Erythroblast (primary cell): Measurements from ENCODE around the gene MTCL1.

Experiments
- GATA1 ChIP-seq: IDR thresholded peaks from 2 replicates; pipeline ENCODE4 v1.6.1; 2011; ENCODE audit warnings: low read depth, mild to moderate bottlenecking, control low read depth, low read length, moderate library complexity
- POLR2A ChIP-seq: IDR thresholded peaks from 2 replicates; pipeline ENCODE4 v1.6.1; 2011; ENCODE audit warnings: mild to moderate bottlenecking, low read length

- no peak for TF ChIP-seq POLR2A
- TF ChIP-seq GATA1 = no peak
These were observed 140.2 kb downstream of the MTCL1 start for GRCh38 chr18:8845506-8845905.
